ENCODE results near the gene ARHGEF40. TPM values are rescaled to one million over a fixed set of nuclear protein-coding genes. Genes with fewer than 3 reads are reported as not detected.

ARHGEF40 gene
- total RNA-seq, 4 donors from 2014 or later = 32.3 to 109 (median 46.9) TPM

DNA sequence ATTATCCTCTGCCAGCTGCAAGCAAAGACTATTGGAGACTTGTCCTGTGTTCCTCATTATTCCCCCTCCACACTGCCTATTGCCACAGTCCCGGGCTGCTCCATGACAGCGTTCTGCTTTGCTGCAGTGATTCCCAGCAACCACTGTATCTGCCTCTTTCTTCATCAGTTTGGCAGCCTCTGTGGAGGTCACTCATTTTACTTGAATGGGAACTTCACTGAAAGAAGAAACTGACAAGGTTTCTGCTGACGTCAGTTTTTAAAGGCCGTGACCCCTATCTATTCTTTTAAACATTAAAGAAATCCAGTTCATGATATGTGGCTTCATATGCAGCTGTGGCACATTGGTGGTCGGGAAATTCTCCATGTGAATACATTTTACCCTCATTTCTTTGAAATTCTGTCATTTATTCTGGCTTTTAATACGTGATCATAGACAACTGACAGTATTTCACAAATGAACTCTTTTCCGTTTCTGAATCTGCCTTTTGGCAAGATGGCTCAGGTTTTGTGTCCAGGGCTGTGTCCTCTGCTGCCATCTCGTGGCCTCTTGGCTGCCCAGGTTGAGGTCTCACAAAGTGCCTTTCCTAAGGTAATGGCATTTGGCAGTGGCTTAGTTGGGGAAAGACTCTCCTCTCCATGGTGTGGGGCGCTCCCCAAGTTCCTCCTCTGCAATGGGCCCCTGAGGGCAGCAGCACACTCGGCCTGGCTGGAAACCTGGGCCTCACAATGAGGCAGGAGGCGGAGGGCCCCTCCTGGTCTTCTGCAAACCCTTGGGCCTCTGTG lies 36.6 kb downstream of the ARHGEF40 start:
- TF ChIP-seq, protein P1, sequence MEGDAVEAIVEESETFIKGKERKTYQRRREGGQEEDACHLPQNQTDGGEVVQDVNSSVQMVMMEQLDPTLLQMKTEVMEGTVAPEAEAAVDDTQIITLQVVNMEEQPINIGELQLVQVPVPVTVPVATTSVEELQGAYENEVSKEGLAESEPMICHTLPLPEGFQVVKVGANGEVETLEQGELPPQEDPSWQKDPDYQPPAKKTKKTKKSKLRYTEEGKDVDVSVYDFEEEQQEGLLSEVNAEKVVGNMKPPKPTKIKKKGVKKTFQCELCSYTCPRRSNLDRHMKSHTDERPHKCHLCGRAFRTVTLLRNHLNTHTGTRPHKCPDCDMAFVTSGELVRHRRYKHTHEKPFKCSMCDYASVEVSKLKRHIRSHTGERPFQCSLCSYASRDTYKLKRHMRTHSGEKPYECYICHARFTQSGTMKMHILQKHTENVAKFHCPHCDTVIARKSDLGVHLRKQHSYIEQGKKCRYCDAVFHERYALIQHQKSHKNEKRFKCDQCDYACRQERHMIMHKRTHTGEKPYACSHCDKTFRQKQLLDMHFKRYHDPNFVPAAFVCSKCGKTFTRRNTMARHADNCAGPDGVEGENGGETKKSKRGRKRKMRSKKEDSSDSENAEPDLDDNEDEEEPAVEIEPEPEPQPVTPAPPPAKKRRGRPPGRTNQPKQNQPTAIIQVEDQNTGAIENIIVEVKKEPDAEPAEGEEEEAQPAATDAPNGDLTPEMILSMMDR (IDR thresholded peaks at IDR 0.05; ENCODE audit: low read depth) = no peak

- TF ChIP-seq, protein P1 (IDR thresholded peaks at IDR 0.05; ENCODE audit: low read depth) = no peak
These were observed 37.2 kb downstream of the ARHGEF40 start for GRCh38 chr14:21107283-21107800.

GRCh38 chr14:21108791-21109190 lies 38.7 kb downstream of the ARHGEF40 start:
- TF ChIP-seq, protein P1 (IDR thresholded peaks at IDR 0.05; ENCODE audit: low read depth) = no peak

DNA sequence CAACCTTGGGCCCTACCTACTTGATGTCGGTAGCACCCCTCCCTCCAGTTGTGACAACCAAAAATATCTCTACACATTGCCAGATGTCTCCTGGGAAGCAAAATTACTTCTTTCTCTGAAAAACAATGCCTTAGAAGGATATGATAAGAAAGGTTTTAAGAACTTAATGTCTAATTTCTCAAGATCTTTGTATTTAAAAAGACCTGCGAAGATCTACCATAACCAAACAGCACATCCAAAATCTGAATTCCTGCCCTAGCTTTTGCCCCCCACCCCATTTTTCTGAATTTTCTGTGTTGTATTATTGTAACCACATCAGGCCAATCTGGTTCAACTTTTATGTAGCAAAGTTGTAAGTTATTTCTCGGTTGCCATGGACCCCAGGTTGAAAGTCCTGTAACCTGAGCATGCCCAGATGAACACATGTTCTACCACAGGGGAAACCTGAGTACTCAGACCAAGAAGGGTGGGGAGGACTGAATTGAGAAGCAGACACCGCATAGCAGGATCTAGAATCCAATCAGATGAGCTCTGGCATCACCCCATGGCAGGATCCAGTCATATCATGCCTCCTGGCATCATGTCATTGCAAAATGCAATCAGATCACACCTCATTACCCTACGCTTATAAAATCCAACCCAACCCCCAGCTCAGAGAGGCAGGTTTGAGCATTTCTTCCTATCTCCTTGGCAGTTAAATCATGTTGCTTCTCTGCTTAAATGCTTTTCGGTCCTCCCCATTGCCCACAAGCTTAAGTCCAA lies 39.5 kb downstream of the ARHGEF40 start:
- TF ChIP-seq, protein P1 (IDR thresholded peaks at IDR 0.05; ENCODE audit: low read depth) = no peak

GRCh38 chr14:21112255-21112654 lies 42.2 kb downstream of the ARHGEF40 start:
- TF ChIP-seq, protein P1 (IDR thresholded peaks at IDR 0.05; ENCODE audit: low read depth) = no peak

DNA sequence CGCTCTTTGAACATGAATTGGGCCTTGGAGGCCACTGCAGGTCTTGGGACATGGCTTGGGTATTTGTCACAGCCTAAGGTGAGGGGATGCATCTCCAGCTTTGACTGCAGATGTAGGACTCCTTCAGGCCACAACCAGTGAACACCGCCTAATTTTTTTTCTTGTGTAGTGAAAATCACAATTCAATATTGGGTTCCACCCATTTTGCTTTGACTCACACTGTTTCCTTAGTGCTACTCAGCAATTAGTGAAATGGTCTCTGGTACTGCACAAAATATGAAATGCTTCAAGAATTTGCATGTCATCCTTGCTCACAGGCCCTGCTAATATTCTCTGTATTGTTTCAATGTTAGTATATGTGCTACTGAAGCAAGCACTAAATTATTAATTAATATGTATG lies 43.3 kb downstream of the ARHGEF40 start:
- TF ChIP-seq, protein P1 (IDR thresholded peaks at IDR 0.05; ENCODE audit: low read depth) = no peak

DNA sequence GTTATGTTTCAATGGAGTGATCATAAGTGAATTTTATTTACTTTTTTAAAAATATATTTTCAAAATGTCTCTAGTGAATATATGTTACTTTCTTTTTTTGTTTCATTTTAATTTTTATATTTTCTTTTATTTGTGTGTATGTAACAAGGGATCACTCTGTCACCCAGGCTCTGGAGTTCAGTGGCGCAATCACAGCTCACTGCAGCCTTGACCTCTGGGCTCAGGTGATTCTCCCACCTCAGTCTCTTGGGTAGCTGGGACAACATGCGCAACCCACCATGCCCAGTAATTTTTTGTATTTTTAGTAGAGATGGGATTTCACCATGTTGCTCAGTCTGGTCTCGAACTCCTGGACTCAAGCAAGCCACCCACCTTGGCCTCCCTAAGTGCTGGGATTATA lies 48.8 kb downstream of the ARHGEF40 start:
- TF ChIP-seq, protein P1 (IDR thresholded peaks at IDR 0.05; ENCODE audit: low read depth) = no peak

Data from subcutaneous adipose tissue (tissue), 4 donors.